Liver (tissue), 9 donors: Measurements from ENCODE around the gene RTN1. TPM values are rescaled to one million over a fixed set of nuclear protein-coding genes. Genes with fewer than 3 reads are reported as not detected.

Source experiments
- DNase-seq: peaks from one replicate; pipeline ENCODE4 v3.0.0-alpha.2; 2017; ENCODE audit warnings: low spot score
- H3K27ac ChIP-seq, 2 donors: one replicate each; pipeline ENCODE4 v1.7.0; 2013; ENCODE audit warnings: inconsistent platforms in 2 of 2, low read length in 2 of 2, control low read depth in 1 of 2, low read depth in 1 of 2, mild to moderate bottlenecking in 1 of 2
- H3K27me3 ChIP-seq, 4 donors: one replicate each; pipeline versions ENCODE4 v1.6.1 to v1.7.0; 2013; ENCODE audit warnings: low read length in 3 of 4, inconsistent platforms in 1 of 4, mild to moderate bottlenecking in 1 of 4, moderate library complexity in 1 of 4; ENCODE audit not compliant: control insufficient read depth in 4 of 4, insufficient read depth in 4 of 4
- H3K36me3 ChIP-seq, 4 donors: one replicate each; pipeline versions ENCODE4 v1.6.1 to v1.7.0; 2013; ENCODE audit warnings: low read length in 3 of 4, mild to moderate bottlenecking in 3 of 4, low read depth in 1 of 4, moderate library complexity in 1 of 4; ENCODE audit not compliant: control insufficient read depth in 4 of 4, insufficient read depth in 3 of 4
- H3K4me1 ChIP-seq, 4 donors: one replicate each; pipeline versions ENCODE4 v1.6.1 to v1.7.0; 2013; ENCODE audit warnings: low read length in 3 of 4, mild to moderate bottlenecking in 3 of 4, moderate library complexity in 1 of 4; ENCODE audit not compliant: control insufficient read depth in 4 of 4, insufficient read depth in 4 of 4
- H3K4me3 ChIP-seq, 3 donors: one replicate each; pipeline versions ENCODE4 v1.6.1 to v1.7.0; 2013; ENCODE audit warnings: low read length in 3 of 3, control low read depth in 1 of 3, low read depth in 1 of 3, mild to moderate bottlenecking in 1 of 3
- H3K9ac ChIP-seq, 2 donors: one replicate each; pipeline ENCODE4 v1.7.0; 2013; ENCODE audit warnings: low read length in 2 of 2, mild to moderate bottlenecking in 2 of 2, moderate library complexity in 2 of 2, control low read depth in 1 of 2, low read depth in 1 of 2
- H3K9me3 ChIP-seq, 4 donors: one replicate each; pipeline versions ENCODE4 v1.6.1 to v1.7.0; 2013; ENCODE audit warnings: low read length in 3 of 4; ENCODE audit not compliant: control insufficient read depth in 4 of 4
- EGR1 ChIP-seq, 2 donors: IDR thresholded peaks; 2 replicates each; pipeline ENCODE4 v1.6.1; 2016 to 2018; ENCODE audit warnings: antibody characterized with exemption in 2 of 2, low read depth in 2 of 2
- FOXA1 ChIP-seq: IDR thresholded peaks from 2 replicates; pipeline ENCODE4 v1.6.1; 2016; ENCODE audit warnings: antibody characterized with exemption
- FOXA2 ChIP-seq: IDR thresholded peaks from 2 replicates; pipeline ENCODE4 v1.6.1; 2016; ENCODE audit warnings: antibody characterized with exemption
- GABPA ChIP-seq, 2 donors: IDR thresholded peaks in 1 of 2; conservative IDR thresholded peaks in 1 of 2; 2 replicates each; pipeline ENCODE4 v1.6.1; 2016; ENCODE audit warnings: antibody characterized with exemption in 2 of 2, mild to moderate bottlenecking in 1 of 2, moderate library complexity in 1 of 2
- HNF4G ChIP-seq: IDR thresholded peaks from 2 replicates; pipeline ENCODE4 v1.6.1; 2016; ENCODE audit warnings: antibody characterized with exemption
- NR2F2 ChIP-seq: IDR thresholded peaks from 2 replicates; pipeline ENCODE4 v1.6.1; 2016; ENCODE audit warnings: antibody characterized with exemption
- RAD21 ChIP-seq, 2 donors: IDR thresholded peaks; 2 replicates each; pipeline ENCODE4 v1.6.1; 2016; ENCODE audit warnings: antibody characterized with exemption in 2 of 2, mild to moderate bottlenecking in 2 of 2
- RXRA ChIP-seq, 2 donors: IDR thresholded peaks; 2 replicates each; pipeline ENCODE4 v1.6.1; 2017 to 2018; ENCODE audit warnings: antibody characterized with exemption in 2 of 2, mild to moderate bottlenecking in 1 of 2
- SP1 ChIP-seq: IDR thresholded peaks from 2 replicates; pipeline ENCODE4 v1.6.1; 2018; ENCODE audit warnings: antibody characterized with exemption, mild to moderate bottlenecking
- TAF1 ChIP-seq: conservative IDR thresholded peaks from 2 replicates; pipeline ENCODE4 v1.6.1; 2016; ENCODE audit warnings: antibody characterized with exemption, mild to moderate bottlenecking
- YY1 ChIP-seq: IDR thresholded peaks from 2 replicates; pipeline ENCODE4 v1.6.1; 2016; ENCODE audit warnings: antibody characterized with exemption, mild to moderate bottlenecking
- WGBS: extraction: QIAGEN DNeasy Blood & Tissue Kit; methylation state at CpG from one replicate; pipeline ENCODE4 v1.1.7; 2013; 5-methylcytosine and 5-hydroxymethylcytosine counted together
- polyA plus RNA-seq, 2 donors: library from polyadenylated mRNA; stranded (reverse) in 1 of 2; unstranded in 1 of 2; fragments of 200-250 nt in 1 of 2; fragments of >200 nt in 1 of 2; fragmentation: Nextera tagmentation in 1 of 2; extraction: Ambion mirVana in 1 of 2; gene quantifications; one replicate each; pipeline versions ENCODE4 v1.2.1 to v1.2.3, GENCODE V29; 2013 to 2015
- total RNA-seq, 2 donors: library from RNA; depleted of rRNA; stranded (reverse); fragments of >200 nt; gene quantifications; one replicate each; pipeline ENCODE4 v1.2.3, GENCODE V29; 2014
- TF ChIP-seq, protein P1 (sequence below): fragments of 150-350 bp; IDR thresholded peaks from 2 replicates; pipeline ENCODE4 v1.5.1; 2017; ENCODE audit warnings: improper control_type of control experiment, low read depth, low read length; ENCODE audit not compliant: missing input control
- TF ChIP-seq, protein P2 (sequence below): IDR thresholded peaks from 2 replicates; pipeline ENCODE4 v1.6.1; 2016; ENCODE audit warnings: antibody characterized with exemption
- TF ChIP-seq, protein P3 (sequence below): IDR thresholded peaks from 2 replicates; pipeline ENCODE4 v1.6.1; 2016; ENCODE audit warnings: antibody characterized with exemption
- TF ChIP-seq, protein P4 (sequence below): IDR thresholded peaks from 2 replicates; pipeline ENCODE4 v1.6.1; 2016; ENCODE audit warnings: antibody characterized with exemption, mild to moderate bottlenecking
- donor health status: healthy.
- donor health status: healthy.
- donor health status: healthy.
- donor health status: healthy.
- donor health status: healthy.

RTN1 gene
- total and polyA plus RNA-seq, 4 donors: 0.08 to 1.8 (median 0.37) TPM

DNA sequence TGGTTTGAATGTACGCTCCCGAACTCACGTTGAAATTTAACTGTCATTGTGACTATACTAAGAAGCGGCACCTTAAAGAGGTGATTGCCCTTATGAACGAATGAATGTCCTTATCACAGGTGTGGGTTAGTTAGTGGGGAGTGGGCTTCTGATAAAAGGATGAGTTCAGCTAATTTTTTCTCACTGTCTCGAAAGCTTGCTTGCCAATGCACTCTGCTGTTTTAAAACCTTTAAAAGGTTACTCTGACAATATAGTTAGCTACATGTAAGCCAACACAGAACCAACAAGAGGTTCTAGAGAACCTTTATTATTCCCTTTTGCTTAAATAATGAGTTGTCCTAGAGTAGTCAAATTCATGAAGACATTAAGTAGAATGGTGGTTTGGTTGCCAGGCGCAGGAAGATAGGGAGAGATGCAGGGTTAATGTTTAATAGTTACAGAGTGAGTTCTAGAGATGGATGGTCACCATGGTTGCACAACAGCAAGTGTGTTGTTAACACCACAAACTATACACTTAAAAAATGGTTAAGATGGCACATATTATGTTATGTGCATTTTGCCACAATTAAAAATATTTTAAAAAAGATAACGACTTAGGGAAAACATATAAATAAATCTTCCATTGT, 26.3 kb downstream of the RTN1 start:
- no peaks in the 10 kb centered on the region for H3K36me3 ChIP-seq
- DNase-seq: no peak
- no peak for TF ChIP-seq FOXA2
- no peak for TF ChIP-seq NR2F2
- no peak for TF ChIP-seq TAF1
- TF ChIP-seq RXRA (IDR thresholded peaks at IDR 0.05): no peak
- no peak for TF ChIP-seq GABPA (IDR thresholded peaks at IDR 0.05 in 1 of 2, conservative IDR thresholded peaks at IDR 0.05 in 1 of 2)
- TF ChIP-seq FOXA1: no peak
- TF ChIP-seq SP1: no peak
- TF ChIP-seq, protein P1, sequence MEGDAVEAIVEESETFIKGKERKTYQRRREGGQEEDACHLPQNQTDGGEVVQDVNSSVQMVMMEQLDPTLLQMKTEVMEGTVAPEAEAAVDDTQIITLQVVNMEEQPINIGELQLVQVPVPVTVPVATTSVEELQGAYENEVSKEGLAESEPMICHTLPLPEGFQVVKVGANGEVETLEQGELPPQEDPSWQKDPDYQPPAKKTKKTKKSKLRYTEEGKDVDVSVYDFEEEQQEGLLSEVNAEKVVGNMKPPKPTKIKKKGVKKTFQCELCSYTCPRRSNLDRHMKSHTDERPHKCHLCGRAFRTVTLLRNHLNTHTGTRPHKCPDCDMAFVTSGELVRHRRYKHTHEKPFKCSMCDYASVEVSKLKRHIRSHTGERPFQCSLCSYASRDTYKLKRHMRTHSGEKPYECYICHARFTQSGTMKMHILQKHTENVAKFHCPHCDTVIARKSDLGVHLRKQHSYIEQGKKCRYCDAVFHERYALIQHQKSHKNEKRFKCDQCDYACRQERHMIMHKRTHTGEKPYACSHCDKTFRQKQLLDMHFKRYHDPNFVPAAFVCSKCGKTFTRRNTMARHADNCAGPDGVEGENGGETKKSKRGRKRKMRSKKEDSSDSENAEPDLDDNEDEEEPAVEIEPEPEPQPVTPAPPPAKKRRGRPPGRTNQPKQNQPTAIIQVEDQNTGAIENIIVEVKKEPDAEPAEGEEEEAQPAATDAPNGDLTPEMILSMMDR: no peak
- no peaks in the 10 kb centered on the region for H3K27me3 ChIP-seq
- peaks cover 1 to 18% (median 7%) of the 10 kb centered on the region in 4 donors for H3K4me1 ChIP-seq
- no peak overlapping the region for H3K27ac ChIP-seq
- H3K4me3 ChIP-seq: no peak overlapping the region
- WGBS: 82% methylated on average over 8 of the region's 8 CpGs
- H3K9me3 ChIP-seq: no peaks in the 10 kb centered on the region
- H3K9ac ChIP-seq: no peak overlapping the region

DNA sequence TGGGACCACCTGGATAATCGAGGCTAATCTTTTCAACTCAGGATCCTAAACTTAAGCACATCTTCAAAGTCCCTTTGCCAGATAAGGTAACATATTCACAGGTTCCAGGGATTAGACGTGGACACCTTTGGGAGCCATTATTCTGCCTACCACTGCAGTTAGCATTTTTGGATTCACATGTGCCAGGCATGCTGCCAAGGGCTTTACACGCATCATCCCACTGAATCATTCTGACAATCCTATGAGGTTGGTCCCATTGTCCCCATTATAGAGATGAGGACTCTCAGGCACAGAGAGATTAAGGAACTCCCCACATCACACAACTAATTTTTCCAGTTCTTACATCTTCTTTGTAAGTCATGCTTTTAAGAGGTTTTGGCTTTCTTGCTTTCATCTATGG, 34.5 kb downstream of the RTN1 start:
- no peak for DNase-seq
- no peak for TF ChIP-seq GABPA (IDR thresholded peaks at IDR 0.05 in 1 of 2, conservative IDR thresholded peaks at IDR 0.05 in 1 of 2)
- TF ChIP-seq SP1: no peak
- TF ChIP-seq, protein P2, sequence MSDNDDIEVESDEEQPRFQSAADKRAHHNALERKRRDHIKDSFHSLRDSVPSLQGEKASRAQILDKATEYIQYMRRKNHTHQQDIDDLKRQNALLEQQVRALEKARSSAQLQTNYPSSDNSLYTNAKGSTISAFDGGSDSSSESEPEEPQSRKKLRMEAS: no peak
- no peak for TF ChIP-seq NR2F2
- no peak for TF ChIP-seq RAD21 (IDR thresholded peaks at IDR 0.05)
- TF ChIP-seq, protein P3, sequence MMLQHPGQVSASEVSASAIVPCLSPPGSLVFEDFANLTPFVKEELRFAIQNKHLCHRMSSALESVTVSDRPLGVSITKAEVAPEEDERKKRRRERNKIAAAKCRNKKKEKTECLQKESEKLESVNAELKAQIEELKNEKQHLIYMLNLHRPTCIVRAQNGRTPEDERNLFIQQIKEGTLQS: no peak
- no peak for TF ChIP-seq RXRA (IDR thresholded peaks at IDR 0.05)
- no peak for TF ChIP-seq HNF4G
- no peak for TF ChIP-seq YY1
- no peak for TF ChIP-seq FOXA1
- no peak for TF ChIP-seq EGR1 (IDR thresholded peaks at IDR 0.05; ENCODE audit: low read depth in 2 of 2)
- TF ChIP-seq, protein P4, sequence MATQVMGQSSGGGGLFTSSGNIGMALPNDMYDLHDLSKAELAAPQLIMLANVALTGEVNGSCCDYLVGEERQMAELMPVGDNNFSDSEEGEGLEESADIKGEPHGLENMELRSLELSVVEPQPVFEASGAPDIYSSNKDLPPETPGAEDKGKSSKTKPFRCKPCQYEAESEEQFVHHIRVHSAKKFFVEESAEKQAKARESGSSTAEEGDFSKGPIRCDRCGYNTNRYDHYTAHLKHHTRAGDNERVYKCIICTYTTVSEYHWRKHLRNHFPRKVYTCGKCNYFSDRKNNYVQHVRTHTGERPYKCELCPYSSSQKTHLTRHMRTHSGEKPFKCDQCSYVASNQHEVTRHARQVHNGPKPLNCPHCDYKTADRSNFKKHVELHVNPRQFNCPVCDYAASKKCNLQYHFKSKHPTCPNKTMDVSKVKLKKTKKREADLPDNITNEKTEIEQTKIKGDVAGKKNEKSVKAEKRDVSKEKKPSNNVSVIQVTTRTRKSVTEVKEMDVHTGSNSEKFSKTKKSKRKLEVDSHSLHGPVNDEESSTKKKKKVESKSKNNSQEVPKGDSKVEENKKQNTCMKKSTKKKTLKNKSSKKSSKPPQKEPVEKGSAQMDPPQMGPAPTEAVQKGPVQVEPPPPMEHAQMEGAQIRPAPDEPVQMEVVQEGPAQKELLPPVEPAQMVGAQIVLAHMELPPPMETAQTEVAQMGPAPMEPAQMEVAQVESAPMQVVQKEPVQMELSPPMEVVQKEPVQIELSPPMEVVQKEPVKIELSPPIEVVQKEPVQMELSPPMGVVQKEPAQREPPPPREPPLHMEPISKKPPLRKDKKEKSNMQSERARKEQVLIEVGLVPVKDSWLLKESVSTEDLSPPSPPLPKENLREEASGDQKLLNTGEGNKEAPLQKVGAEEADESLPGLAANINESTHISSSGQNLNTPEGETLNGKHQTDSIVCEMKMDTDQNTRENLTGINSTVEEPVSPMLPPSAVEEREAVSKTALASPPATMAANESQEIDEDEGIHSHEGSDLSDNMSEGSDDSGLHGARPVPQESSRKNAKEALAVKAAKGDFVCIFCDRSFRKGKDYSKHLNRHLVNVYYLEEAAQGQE: no peak
- TF ChIP-seq FOXA2: no peak
- 78% methylated on average over 3 of the region's 3 CpGs for WGBS
- no peaks in the 10 kb centered on the region for H3K4me1 ChIP-seq
- H3K9me3 ChIP-seq: no peaks in the 10 kb centered on the region
- no peak overlapping the region for H3K9ac ChIP-seq
- no peak overlapping the region for H3K27ac ChIP-seq
- H3K36me3 ChIP-seq: no peaks in the 10 kb centered on the region
- H3K4me3 ChIP-seq: no peak overlapping the region
- H3K27me3 ChIP-seq: no peaks in the 10 kb centered on the region
